ENCODE data around the gene BTLA. TPM values are rescaled to one million over a fixed set of nuclear protein-coding genes. Genes with fewer than 3 reads are reported as not detected.
"Not testable (repeated sequence)": the region's sequence is repeated elsewhere in the genome, so short reads cannot be mapped to it uniquely, and the experiment has no call there.

BTLA gene
- polyA plus RNA-seq, 1 experiment = not detected

DNA sequence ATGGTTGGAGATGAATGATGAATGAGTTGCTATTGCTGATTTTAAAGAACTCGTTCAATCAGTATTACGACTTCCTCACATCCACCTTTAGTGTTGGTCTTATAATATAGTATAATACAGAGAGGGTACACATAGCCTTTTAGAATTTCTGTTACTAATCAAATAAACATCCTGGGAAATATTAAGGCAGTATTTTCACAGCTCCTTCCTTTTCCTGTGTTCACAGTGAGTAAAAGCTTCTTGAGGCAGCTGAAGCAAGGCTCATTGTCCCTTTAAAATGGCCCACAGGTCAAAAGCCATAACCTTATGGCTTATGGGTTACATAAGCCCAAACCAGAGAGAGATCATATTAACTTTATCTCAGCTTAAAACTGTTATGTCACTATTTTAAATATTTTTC is 1.3 kb upstream of the BTLA start:
- TF ChIP-seq, protein P1, sequence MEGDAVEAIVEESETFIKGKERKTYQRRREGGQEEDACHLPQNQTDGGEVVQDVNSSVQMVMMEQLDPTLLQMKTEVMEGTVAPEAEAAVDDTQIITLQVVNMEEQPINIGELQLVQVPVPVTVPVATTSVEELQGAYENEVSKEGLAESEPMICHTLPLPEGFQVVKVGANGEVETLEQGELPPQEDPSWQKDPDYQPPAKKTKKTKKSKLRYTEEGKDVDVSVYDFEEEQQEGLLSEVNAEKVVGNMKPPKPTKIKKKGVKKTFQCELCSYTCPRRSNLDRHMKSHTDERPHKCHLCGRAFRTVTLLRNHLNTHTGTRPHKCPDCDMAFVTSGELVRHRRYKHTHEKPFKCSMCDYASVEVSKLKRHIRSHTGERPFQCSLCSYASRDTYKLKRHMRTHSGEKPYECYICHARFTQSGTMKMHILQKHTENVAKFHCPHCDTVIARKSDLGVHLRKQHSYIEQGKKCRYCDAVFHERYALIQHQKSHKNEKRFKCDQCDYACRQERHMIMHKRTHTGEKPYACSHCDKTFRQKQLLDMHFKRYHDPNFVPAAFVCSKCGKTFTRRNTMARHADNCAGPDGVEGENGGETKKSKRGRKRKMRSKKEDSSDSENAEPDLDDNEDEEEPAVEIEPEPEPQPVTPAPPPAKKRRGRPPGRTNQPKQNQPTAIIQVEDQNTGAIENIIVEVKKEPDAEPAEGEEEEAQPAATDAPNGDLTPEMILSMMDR (IDR thresholded peaks at IDR 0.05; ENCODE audit: insufficient read depth, low read depth, low read length) = no peak
- no peak overlapping the region for H3K4me3 ChIP-seq (ENCODE audit: low read depth, low read length)
- no peaks in the 10 kb centered on the region for H3K36me3 ChIP-seq (ENCODE audit: control insufficient read depth, insufficient read depth, low read length)
- POLR2A ChIA-PET = no interaction called here
- CTCF ChIA-PET = no interaction called here
- DNase-seq (ENCODE audit: low read depth) = no peak
- no peaks in the 10 kb centered on the region; the same call in 1 of the 2 replicates for H3K27me3 ChIP-seq (ENCODE audit: control insufficient read depth, insufficient read depth, low read length)

DNA sequence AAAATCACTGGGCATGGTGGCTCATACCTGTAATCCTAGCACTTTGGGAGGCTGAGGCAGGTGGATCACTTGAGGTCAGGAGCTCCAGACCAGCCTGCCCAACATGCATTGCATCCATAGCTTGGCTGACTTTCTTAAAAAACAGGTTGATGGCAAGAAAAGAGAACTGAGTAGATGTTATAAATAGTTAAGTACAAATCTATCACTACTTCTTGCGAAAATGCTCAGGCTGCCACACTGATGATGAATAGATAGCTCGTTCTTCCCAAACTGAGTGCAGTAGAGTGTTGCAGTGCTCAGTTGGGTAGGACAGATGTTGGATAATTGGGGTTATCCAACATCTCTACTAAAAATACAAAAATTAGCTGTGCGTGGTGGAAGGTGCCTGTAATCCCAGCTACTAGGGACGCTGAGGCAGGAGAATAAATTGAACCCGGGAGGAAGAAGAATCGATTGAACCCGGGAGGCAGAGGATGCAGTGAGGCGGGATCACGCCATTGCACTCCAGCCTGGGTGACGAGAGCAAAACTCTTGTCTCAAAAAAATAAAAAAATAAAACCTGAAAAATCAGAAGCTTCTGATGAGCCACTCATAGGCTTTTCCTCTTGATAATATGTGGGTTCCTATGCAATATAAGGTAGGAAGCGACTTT is 1.2 kb downstream of the BTLA start:
- no peaks in the 10 kb centered on the region; the same call in 1 of the 2 replicates for H3K27me3 ChIP-seq (ENCODE audit: control insufficient read depth, insufficient read depth, low read length)
- H3K36me3 ChIP-seq (ENCODE audit: control insufficient read depth, insufficient read depth, low read length) = no peaks in the 10 kb centered on the region
- TF ChIP-seq, protein P1 (IDR thresholded peaks at IDR 0.05; ENCODE audit: insufficient read depth, low read depth, low read length) = no peak
- ChIA-PET CTCF (interaction anchor here (1.2 kb wide), 1 partner anchor 172 kb away, joined by 3 read pairs; no protein-coding TSS in a partner anchor), POLR2A (no interaction called here)
- H3K4me3 ChIP-seq (ENCODE audit: low read depth, low read length) = no peak overlapping the region
- DNase-seq (ENCODE audit: low read depth) = no peak

DNA sequence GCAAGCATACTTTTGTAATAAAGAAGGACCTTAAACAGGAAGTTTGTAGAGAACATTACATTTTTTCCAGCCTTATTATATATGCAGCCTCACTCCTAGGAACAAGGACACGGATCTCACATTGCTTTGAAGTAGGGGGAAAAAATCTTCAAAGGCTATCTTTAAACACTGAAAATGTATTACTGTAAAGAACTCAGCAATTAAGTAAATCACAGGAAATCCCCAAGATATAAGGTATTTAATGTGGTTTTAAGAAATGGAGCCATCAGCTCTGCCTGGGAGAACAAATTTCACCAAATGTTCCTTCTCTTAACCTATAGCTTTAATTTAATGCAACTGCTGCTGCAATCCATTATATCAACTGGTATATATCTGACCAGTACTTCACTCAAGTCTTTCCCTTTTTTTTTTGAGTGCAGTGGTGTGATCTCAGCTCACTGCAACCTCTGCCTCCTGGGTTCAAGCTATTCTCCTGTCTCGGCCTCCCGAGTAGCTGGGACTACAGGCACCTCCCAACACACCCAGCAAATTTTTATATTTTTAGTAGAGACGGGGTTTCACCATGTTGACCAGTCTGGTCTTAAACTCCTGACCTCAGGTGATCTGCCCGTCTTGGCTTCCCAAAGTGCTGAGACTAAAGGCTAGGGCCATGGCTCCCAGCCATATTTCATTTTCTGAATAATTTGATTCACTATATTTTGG is 2.8 kb downstream of the BTLA start:
- TF ChIP-seq, protein P1 (IDR thresholded peaks at IDR 0.05; ENCODE audit: insufficient read depth, low read depth, low read length) = no peak
- no peaks in the 10 kb centered on the region for H3K36me3 ChIP-seq (ENCODE audit: control insufficient read depth, insufficient read depth, low read length)
- no peak for DNase-seq (ENCODE audit: low read depth)
- POLR2A ChIA-PET = no interaction called here
- CTCF ChIA-PET = no interaction called here
- H3K27me3 ChIP-seq (ENCODE audit: control insufficient read depth, insufficient read depth, low read length) = no peaks in the 10 kb centered on the region; the same call in 1 of the 2 replicates
- no peak overlapping the region for H3K4me3 ChIP-seq (ENCODE audit: low read depth, low read length)

DNA sequence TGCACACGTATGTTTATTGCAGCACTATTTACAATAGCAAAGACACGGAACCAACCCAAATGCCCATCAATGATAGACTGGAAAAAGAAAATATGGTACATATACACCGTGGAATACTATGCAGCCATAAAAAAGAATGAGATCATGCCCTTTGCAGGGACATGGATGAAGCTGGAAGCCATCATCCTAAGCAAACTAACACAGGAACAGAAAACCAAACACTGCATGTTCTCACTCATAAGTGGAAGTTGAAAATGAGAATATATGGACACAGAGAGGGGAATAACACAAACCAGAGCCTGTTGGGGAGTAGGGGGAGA is 4.9 kb downstream of the BTLA start:
- POLR2A ChIA-PET; H3K36me3 ChIP-seq (ENCODE audit: control insufficient read depth, insufficient read depth, low read length); H3K4me3 ChIP-seq (ENCODE audit: low read depth, low read length); H3K27me3 ChIP-seq (ENCODE audit: control insufficient read depth, insufficient read depth, low read length); DNase-seq (ENCODE audit: low read depth): not testable (repeated sequence)
- CTCF ChIA-PET = interaction anchor here (1.3 to 1.6 kb wide), 2 partner anchors 22 to 23 kb away, joined by 3 to 4 read pairs; no protein-coding TSS in a partner anchor

DNA sequence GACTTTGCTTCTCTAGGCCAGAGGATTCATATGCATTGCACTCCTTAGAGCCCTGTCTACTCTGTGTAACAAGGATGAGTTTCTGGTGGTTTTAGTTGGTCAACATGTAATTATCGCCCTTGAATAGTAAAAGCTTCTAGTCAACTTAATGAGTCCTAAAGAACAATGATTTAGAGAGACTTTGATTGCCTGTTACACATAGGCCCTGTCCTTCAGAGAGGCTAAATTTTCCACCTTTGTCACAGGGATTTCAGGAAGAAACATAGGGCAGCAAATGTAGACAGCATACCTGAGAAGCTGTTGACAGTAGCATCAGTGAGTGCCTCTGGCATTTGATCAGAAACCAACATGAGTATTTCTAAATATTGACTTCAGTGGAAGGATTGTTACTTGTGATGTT is 7.1 kb downstream of the BTLA start:
- ChIA-PET POLR2A (no interaction called here), CTCF (interaction anchor here (0.8 kb wide), 1 partner anchor 13 kb away, joined by 3 read pairs; no protein-coding TSS in a partner anchor)
- Histone ChIP-seq H3K36me3 (ENCODE audit: control insufficient read depth, insufficient read depth, low read length) (no peaks in the 10 kb centered on the region), H3K4me3 (ENCODE audit: low read depth, low read length) (no peak overlapping the region), H3K27me3 (ENCODE audit: control insufficient read depth, insufficient read depth, low read length) (no peaks in the 10 kb centered on the region)
- TF ChIP-seq, protein P1 (IDR thresholded peaks at IDR 0.05; ENCODE audit: insufficient read depth, low read depth, low read length) = no peak
- no peak for DNase-seq (ENCODE audit: low read depth)

Data from BJ (cell line).